HUES64 (cell line): ENCODE results near the gene RASA3.
"Not testable (repeated sequence)": the region's sequence is repeated elsewhere in the genome, so short reads cannot be mapped to it uniquely, and the experiment has no call there.

ENCODE experiments used
- H3K27ac ChIP-seq: 2 replicates; pipeline ENCODE4 v1.7.0; 2013; ENCODE audit warnings: low read depth, low read length, inconsistent platforms
- H3K27me3 ChIP-seq: 2 replicates; pipeline ENCODE4 v1.6.1; 2013; ENCODE audit warnings: mild to moderate bottlenecking, low read length; ENCODE audit not compliant: insufficient read depth
- H3K36me3 ChIP-seq: 2 replicates; pipeline ENCODE4 v1.6.1; 2013; ENCODE audit warnings: mild to moderate bottlenecking, low read length; ENCODE audit not compliant: insufficient read depth
- H3K4me1 ChIP-seq: 2 replicates; pipeline ENCODE4 v1.6.1; 2013; ENCODE audit warnings: mild to moderate bottlenecking, low read length, moderate library complexity; ENCODE audit not compliant: insufficient read depth
- H3K4me3 ChIP-seq: 2 replicates; pipeline ENCODE4 v1.5.1; 2013; ENCODE audit warnings: mild to moderate bottlenecking, low read length, moderate library complexity
- H3K9ac ChIP-seq: 2 replicates; pipeline ENCODE4 v1.6.1; 2013; ENCODE audit warnings: mild to moderate bottlenecking, low read depth, low read length
- H3K9me3 ChIP-seq: 2 replicates; pipeline ENCODE4 v1.6.1; 2013; ENCODE audit warnings: low read depth, low read length; ENCODE audit not compliant: insufficient read depth
- WGBS: fragments of 150-250, 120-280 bp; methylation state at CpG from one replicate; pipeline ENCODE4 v1.1.7; 2013; ENCODE audit warnings: missing lambda C conversion rate; 5-methylcytosine and 5-hydroxymethylcytosine counted together

RASA3 gene

DNA sequence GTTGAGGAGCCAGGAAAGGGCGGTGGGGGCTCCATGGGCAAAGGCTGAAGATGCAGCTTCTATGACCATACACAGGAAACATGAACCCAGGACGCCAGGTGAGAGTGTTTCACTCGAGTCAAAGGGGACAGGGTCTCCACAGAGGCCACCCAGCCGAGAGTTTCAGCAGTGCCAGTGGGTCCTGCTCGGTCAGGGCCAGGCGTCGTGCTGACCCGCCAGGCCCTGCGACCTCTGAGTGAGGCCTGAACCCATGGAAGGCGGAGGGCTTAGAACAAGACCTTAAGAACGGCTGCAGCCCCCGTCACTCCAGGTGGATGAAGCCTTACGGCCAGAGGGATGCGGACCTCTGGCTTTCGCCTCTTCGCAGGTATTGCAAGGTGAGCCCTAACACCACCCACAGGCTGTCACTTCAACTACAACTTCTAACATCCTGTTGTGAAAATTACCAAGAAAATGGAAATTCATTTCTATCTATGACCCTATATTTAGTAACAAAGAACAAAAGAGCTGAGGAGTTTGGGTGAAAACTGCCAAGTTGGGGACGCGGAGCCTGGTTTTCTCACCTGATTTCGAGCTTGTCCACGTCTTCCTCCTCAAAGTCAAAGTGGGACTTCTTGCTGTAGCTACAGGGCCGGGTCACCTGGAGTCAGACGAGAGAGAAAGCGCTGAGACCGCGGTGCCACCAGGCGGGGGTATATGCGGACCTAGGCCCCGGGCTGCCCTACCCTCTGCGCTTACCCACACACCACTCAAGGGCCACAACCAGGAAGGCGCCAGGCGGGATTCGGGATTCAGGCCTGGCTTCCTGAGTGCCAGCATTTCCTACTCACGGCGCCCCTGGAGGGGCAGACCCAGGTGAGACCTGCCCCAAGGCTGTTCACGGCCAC is 108.5 kb downstream of the RASA3 start:
- peaks cover 4% of the 10 kb centered on the region; the same call in 1 of the 2 replicates for H3K36me3 ChIP-seq

DNA sequence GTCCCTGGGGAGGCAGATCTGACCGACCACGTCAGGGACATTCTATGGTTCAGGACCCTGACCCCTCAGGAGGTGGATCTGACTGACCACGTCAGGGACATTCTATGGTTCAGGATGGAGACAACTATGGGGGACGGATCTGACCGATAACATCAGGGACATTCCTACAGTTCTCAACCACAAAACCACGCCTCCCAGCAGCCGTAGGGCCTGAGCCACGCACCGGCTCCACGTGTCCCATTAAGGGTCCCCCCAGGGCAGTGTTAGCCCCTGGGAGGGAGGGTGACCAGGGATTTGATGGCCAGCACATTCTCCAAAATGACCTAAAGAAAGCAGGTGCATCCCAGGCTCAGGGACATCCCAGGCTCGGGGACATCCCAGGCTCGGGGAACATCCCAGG is 109.5 kb downstream of the RASA3 start:
- H3K4me3 ChIP-seq = no peak overlapping the region
- no peaks in the 10 kb centered on the region; the same call in 1 of the 2 replicates for H3K4me1 ChIP-seq
- H3K27me3 ChIP-seq = no peaks in the 10 kb centered on the region
- no peaks in the 10 kb centered on the region for H3K9me3 ChIP-seq
- H3K9ac ChIP-seq = no peak overlapping the region
- H3K36me3 ChIP-seq = peaks cover 3% of the 10 kb centered on the region; the same call in 1 of the 2 replicates
- H3K27ac ChIP-seq = no peak overlapping the region
- 93% methylated on average over 12 of the region's 12 CpGs for WGBS

More for the DNA sequence above, 108.5 kb downstream of the RASA3 start:
- no peak overlapping the region for H3K9ac ChIP-seq
- 91% methylated on average over 35 of the region's 35 CpGs for WGBS
- H3K27ac ChIP-seq = no peak overlapping the region
- H3K4me1 ChIP-seq = no peaks in the 10 kb centered on the region; the same call in 1 of the 2 replicates
- no peaks in the 10 kb centered on the region for H3K9me3 ChIP-seq
- H3K4me3 ChIP-seq = no peak overlapping the region
- H3K27me3 ChIP-seq = no peaks in the 10 kb centered on the region

DNA sequence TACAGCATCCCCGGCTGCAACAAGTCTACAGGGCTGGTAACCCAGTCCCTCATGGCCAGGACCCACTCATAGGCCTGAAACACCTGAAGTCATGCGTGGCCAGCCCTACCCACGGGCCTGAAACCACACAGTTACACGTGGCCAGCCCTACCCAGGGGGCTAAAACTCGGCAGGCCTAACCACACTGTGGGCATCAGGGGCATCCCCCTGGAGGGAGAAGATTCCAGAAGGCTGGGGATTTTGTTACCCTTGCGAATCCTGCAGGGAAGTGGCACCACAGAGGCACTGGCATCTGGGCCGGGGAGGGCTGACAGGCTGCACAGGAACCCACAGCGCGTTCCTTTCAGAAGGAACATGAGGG is 110.1 kb downstream of the RASA3 start:
- no peaks in the 10 kb centered on the region; the same call in 1 of the 2 replicates for H3K36me3 ChIP-seq
- no peak overlapping the region for H3K4me3 ChIP-seq
- no peaks in the 10 kb centered on the region for H3K27me3 ChIP-seq
- no peaks in the 10 kb centered on the region for H3K9me3 ChIP-seq
- no peak overlapping the region for H3K27ac ChIP-seq
- 94% methylated on average over 9 of the region's 9 CpGs for WGBS
- no peak overlapping the region for H3K9ac ChIP-seq
- H3K4me1 ChIP-seq = no peaks in the 10 kb centered on the region; the same call in 1 of the 2 replicates

DNA sequence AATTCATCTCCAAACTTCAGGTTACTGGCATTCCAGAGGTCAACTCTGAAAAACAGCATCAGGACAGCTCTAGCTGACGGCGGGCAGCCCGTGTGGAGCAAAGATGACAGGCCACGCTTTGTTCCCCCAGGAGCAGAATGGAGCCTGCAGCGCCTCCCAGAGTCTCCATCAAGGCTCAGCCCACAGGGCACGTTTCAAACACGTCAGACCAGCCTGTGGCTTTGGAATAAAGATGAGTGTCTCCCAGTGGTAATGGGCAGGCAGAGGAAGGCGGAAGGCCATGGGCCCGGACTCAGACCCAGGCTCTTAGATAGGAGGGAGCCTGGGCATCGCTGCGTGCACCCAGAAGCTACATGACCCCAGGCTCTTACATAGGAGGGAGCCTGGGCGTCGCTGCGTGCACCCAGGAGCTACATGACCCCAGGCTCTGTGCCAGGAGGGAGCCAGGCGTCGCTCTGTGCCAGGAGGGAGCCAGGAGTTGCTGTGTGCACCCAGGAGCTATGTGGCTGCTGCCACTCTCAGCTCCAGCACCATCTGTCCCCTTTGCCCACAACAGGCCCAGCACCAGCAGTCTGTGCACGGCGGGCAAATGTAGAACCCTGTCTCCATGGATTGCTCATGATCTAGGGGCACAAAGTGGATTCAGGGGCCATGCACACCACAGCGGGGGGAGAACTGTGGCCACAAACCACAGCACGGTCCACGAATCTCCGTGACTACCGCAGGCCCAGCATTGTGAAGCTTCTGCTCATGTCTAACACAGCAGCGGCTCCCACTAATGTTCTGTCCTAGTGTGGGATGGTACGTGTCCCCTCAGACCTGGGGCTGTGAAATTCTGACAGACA is 110.7 kb downstream of the RASA3 start:
- H3K4me1 ChIP-seq = no peaks in the 10 kb centered on the region; the same call in 1 of the 2 replicates

DNA sequence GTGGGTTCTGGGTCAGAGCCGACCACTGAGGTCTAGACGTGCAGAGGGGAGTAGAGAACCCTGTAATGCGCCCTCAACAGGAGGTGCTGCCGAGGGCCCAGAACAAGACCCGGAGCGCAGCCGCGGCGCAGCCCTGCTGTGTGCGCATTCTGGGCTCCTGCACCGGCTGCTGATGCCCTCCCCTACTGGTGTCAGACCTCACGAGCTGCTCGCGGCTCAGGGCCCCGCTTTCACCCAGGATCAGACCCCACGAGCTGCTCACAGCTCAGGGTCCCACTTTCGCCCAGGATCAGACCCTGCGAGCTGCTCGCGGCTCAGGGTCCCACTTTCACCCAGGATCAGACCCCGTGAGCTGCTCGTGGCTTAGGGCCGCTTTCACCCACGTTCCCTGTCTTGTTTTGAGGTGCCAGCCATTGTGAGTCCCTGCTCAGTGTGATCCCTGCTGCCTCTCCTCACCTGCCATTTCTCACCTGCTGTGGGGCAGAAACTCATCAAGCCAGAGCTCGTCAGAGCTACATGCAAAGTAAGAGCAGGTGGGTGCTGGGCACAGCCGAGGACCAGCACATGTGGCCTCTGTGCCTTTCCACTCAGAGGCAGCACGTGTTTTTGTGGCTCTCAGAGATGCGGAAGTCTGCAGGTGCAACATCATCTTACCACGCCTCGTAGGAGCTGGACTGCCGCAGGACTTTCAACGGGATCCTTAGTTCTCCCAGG is 111.5 kb downstream of the RASA3 start:
- no peaks in the 10 kb centered on the region for H3K9me3 ChIP-seq
- peaks cover 4% of the 10 kb centered on the region for H3K36me3 ChIP-seq
- H3K4me3 ChIP-seq = no peak overlapping the region
- 94% methylated on average over 32 of the region's 32 CpGs for WGBS
- H3K9ac ChIP-seq = no peak overlapping the region
- no peaks in the 10 kb centered on the region for H3K27me3 ChIP-seq
- H3K27ac ChIP-seq = no peak overlapping the region
- no peaks in the 10 kb centered on the region; the same call in 1 of the 2 replicates for H3K4me1 ChIP-seq

More for the DNA sequence above, 110.7 kb downstream of the RASA3 start:
- Histone ChIP-seq H3K27ac (no peak overlapping the region), H3K4me3 (no peak overlapping the region), H3K27me3 (no peaks in the 10 kb centered on the region), H3K9ac (no peak overlapping the region), H3K9me3 (no peaks in the 10 kb centered on the region), H3K36me3 (peaks cover 2% of the 10 kb centered on the region)
- 93% methylated on average over 25 of the region's 25 CpGs for WGBS

DNA sequence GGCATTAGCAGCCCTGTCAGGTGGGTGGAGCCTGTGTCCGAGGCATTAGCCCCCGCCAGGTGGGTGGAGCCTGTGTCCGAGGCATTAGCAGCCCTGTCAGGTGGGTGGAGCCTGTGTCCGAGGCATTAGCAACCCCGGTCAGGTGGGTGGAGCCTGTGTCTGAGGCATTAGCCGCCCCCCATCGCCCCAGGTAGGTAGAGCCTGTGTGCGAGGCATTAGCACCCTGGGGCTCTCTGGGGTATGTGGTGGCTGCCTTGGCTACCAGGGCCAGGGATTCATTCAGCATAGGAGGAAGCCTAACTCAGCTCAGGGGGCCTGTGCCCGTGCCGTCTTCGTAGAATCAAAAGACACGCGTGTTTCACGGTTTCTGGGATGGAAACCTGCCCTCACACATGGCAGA is 112.3 kb downstream of the RASA3 start:
- not testable (repeated sequence) for H3K36me3 ChIP-seq, H3K27me3 ChIP-seq, H3K4me3 ChIP-seq, H3K4me1 ChIP-seq, H3K9ac ChIP-seq, H3K9me3 ChIP-seq, H3K27ac ChIP-seq
- whole genome bisulfite sequencing = 95% methylated on average over 14 of the region's 14 CpGs

DNA sequence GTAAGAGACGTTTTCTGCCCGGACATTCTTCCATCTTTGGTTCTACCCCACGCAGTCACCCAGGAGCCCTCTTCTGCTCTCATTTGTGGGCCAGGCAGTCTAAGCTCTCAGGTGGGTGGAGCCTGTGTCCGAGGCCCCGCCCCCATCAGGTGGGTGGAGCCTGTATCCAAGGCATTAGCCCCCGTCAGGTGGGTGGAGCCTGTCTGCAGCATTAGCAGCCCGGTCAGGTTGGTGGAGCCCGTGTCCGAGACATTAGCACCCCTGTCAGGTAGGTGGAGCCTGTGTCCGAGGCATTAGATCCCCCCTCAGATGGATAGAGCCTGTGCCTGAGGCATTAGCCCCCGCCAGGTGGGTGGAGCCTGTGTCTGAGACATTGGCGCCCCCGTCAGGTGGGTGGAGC is 113.1 kb downstream of the RASA3 start:
- H3K36me3 ChIP-seq = peaks cover 4% of the 10 kb centered on the region
- no peak overlapping the region for H3K4me3 ChIP-seq
- WGBS = 93% methylated on average over 13 of the region's 13 CpGs
- no peak overlapping the region for H3K27ac ChIP-seq
- no peaks in the 10 kb centered on the region for H3K9me3 ChIP-seq
- no peaks in the 10 kb centered on the region for H3K27me3 ChIP-seq
- H3K9ac ChIP-seq = no peak overlapping the region
- H3K4me1 ChIP-seq = no peaks in the 10 kb centered on the region

DNA sequence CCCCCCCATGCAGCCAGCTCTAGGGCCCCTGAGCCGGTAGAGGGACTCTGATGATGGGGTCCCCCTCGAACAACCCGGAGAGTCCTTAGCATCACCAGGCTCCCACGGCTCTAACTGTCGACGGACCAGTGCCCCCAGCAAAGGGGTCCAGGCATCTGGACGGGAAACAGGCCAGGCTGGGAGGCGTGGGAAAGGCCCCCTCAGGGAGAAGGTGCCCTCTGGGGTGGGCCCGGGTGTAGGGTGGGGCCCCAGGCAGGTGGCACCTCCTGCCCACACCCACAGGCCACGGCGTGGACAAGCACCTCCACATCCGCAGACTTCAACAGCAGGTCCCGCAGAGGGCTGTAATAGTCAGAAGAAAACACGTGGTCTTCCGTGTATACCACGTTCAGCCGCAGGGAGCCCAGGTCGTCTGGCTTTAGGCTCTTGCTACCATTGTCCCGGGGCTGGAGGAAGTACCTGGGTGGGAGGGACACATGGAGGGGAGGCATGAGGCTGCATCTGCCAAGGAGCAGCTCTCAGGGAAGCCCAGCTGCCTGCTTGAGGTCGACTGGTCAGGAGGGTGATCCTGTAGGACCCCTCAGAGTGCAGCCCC is 113.9 kb downstream of the RASA3 start:
- H3K9me3 ChIP-seq = no peaks in the 10 kb centered on the region

DNA sequence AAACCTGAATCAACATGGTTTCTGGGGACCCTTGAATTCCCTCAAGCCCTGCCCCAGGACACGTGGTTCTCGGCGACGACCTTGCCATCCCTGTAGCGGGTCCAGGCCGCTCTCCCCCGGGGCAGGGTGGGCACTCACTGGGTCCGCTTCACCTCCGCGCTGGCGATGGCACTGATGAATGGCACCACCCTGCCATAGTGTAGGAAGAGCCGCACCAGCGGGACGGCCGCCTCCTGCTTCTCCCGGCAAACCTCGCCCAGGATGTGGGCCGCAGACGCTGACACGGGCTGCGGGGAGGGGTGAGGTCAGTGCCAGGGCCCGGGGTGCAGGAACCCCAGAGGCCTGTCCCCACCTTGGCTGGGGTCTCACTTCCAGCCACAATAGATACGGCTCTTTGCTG is 114.5 kb downstream of the RASA3 start:
- H3K27ac ChIP-seq = no peak overlapping the region
- H3K4me1 ChIP-seq = no peaks in the 10 kb centered on the region
- no peak overlapping the region for H3K4me3 ChIP-seq
- H3K27me3 ChIP-seq = no peaks in the 10 kb centered on the region
- H3K9me3 ChIP-seq = no peaks in the 10 kb centered on the region
- 97% methylated on average over 23 of the region's 23 CpGs for WGBS
- no peak overlapping the region for H3K9ac ChIP-seq
- H3K36me3 ChIP-seq = peaks cover 4% of the 10 kb centered on the region

More for the DNA sequence above, 113.9 kb downstream of the RASA3 start:
- Histone ChIP-seq H3K9ac (no peak overlapping the region), H3K36me3 (peaks cover 4% of the 10 kb centered on the region), H3K27me3 (no peaks in the 10 kb centered on the region), H3K4me1 (no peaks in the 10 kb centered on the region), H3K4me3 (no peak overlapping the region), H3K27ac (no peak overlapping the region)
- 95% methylated on average over 20 of the region's 20 CpGs for WGBS

DNA sequence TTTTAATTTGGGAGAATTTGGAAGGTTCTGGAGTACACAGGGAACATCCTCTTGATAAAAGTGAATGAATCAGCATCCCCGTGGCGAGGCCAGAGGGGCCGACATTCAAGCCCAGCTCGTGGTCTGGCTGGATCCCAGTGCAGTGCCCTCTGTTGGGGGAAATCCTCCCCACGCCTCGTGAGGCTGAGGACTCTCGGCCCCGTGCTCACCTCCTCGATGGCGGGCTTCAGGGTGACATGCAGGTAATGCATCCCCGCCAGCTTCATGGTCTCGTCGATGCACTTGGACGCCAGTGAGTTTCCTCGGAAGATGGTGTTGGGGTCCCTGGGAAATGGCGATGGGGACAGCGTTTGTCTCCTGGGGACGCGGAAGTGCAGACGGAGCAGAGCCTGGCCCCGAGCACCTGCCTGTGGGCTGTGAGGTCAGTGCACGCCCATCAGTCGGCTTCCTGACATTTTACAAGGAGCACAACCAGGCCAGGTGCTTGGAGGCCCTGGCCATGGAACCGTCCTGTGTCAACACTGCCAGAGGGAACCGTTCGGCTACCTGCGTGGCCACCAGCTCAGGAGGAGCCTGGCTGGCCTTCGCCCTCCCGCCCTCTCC is 115.3 kb downstream of the RASA3 start:
- WGBS = 91% methylated on average over 29 of the region's 29 CpGs

More for the DNA sequence above, 115.3 kb downstream of the RASA3 start:
- H3K36me3 ChIP-seq = peaks cover 4% of the 10 kb centered on the region
- no peak overlapping the region for H3K4me3 ChIP-seq
- no peak overlapping the region for H3K27ac ChIP-seq
- no peak overlapping the region for H3K9ac ChIP-seq
- H3K27me3 ChIP-seq = no peaks in the 10 kb centered on the region
- no peaks in the 10 kb centered on the region for H3K9me3 ChIP-seq
- no peaks in the 10 kb centered on the region for H3K4me1 ChIP-seq
